K562 (cell line): ENCODE results near the gene EPHB3. TPM values are rescaled to one million over a fixed set of nuclear protein-coding genes. Genes with fewer than 3 reads are reported as not detected.

Experiments used
- ATAC-seq: fragments of 200-7000 bp; cut with Tn5 transposase; 3 replicates; pipeline ENCODE4 v1.9.1; 2020; ENCODE audit warnings: moderate library complexity
- BruUV-seq: library from RNA; stranded (reverse); fragments of 400-500 nt; replicated peaks from 2 replicates; lab custom pipeline; 2021; lab: Mats Ljungman, UMichigan
- CTCF ChIA-PET: fragments of 300-600 bp; formaldehyde crosslinking; extraction: SDS; loops from one replicate; lab custom pipeline; 2021; ENCODE audit warnings: low intra/inter-chr PET ratio; lab: Yijun Ruan, JAX
- POLR2A ChIA-PET: fragments of 300-600, 350-650 bp; sonication (Branson Sonifier 250); formaldehyde crosslinking; extraction: SDS; loops from one replicate; lab custom pipeline; 2021; ENCODE audit warnings: antibody characterized with exemption, inconsistent platforms; lab: Yijun Ruan, JAX
- DNase-seq, 4 experiments: peaks; one replicate each; pipeline versions ENCODE4 v3.0.0 to v3.0.0-alpha.2; 2011 to 2018; ENCODE audit warnings: low spot score in 3 of 4, mixed read lengths in 3 of 4; ENCODE audit errors: extremely low read depth in 1 of 4
- FAIRE-seq: peaks from 2 replicates; lab custom pipeline; 2011; peaks lifted over from hg19 to GRCh38; lab: Jason Lieb, UNC
- H2AFZ ChIP-seq: 2 replicates; pipeline ENCODE4 v1.6.0; 2011; ENCODE audit warnings: low read depth, low read length, control low read depth, inconsistent platforms
- H3K27ac ChIP-seq: fragments of 200-600 bp; 3 replicates; pipeline ENCODE4 v1.8.0; 2011; ENCODE audit warnings: low read depth, mild to moderate bottlenecking, control low read depth, inconsistent platforms, low read length, moderate library complexity, mixed read lengths; ENCODE audit errors: extremely low read depth
- H3K27me3 ChIP-seq, 2 experiments: fragments of 300-600 bp in 1 of 2; 2 replicates in 1 of 2; 3 replicates in 1 of 2; pipeline versions ENCODE4 v1.6.0 to v1.8.0; 2011; ENCODE audit warnings: inconsistent platforms in 2 of 2, low read length in 2 of 2, mild to moderate bottlenecking in 1 of 2, mixed read lengths in 1 of 2, moderate library complexity in 1 of 2; ENCODE audit not compliant: control insufficient read depth in 2 of 2, insufficient read depth in 2 of 2
- H3K36me3 ChIP-seq: fragments of 300-600 bp; 3 replicates; pipeline ENCODE4 v1.8.0; 2011; ENCODE audit warnings: mild to moderate bottlenecking, low read length, inconsistent platforms; ENCODE audit not compliant: control insufficient read depth, insufficient read depth
- H3K4me1 ChIP-seq, 2 experiments: fragments of 200-600 bp in 1 of 2; replicated peaks in 1 of 2; 2 replicates in 1 of 2; 3 replicates in 1 of 2; pipeline versions ENCODE4 v1.5.1 to v1.8.0; 2011; ENCODE audit warnings: inconsistent platforms in 2 of 2, low read length in 2 of 2, mild to moderate bottlenecking in 1 of 2, mixed read lengths in 1 of 2, moderate library complexity in 1 of 2; ENCODE audit not compliant: control insufficient read depth in 2 of 2, insufficient read depth in 2 of 2
- H3K4me2 ChIP-seq: 2 replicates; pipeline ENCODE4 v1.6.1; 2011; ENCODE audit warnings: low read length, control low read depth, inconsistent platforms, mixed read lengths; ENCODE audit not compliant: insufficient read depth
- H3K4me3 ChIP-seq: fragments of 200-600 bp; sonication (generic), shearing (Covaris generic); 2 replicates; pipeline ENCODE4 v1.5.1; 2016; ENCODE audit warnings: control low read depth, inconsistent platforms
- H3K79me2 ChIP-seq: fragments of 200-600 bp; 3 replicates; pipeline ENCODE4 v1.8.0; 2011; ENCODE audit warnings: low read length, inconsistent platforms; ENCODE audit not compliant: control insufficient read depth, insufficient read depth
- H3K9ac ChIP-seq, 2 experiments: 2 replicates each; pipeline versions ENCODE4 v1.6.0 to v1.6.1; 2011; ENCODE audit warnings: low read depth in 2 of 2, low read length in 2 of 2, control low read depth in 1 of 2, inconsistent platforms in 1 of 2, mild to moderate bottlenecking in 1 of 2, mixed read lengths in 1 of 2; ENCODE audit not compliant: insufficient read depth in 1 of 2
- H3K9me1 ChIP-seq: one replicate; pipeline ENCODE4 v1.6.0; 2011; ENCODE audit warnings: inconsistent platforms, mild to moderate bottlenecking, low read length, moderate library complexity; ENCODE audit not compliant: control insufficient read depth, insufficient read depth
- H3K9me3 ChIP-seq: replicated peaks from 2 replicates; pipeline ENCODE4 v1.5.1; 2011; ENCODE audit warnings: low read depth, low read length, inconsistent platforms; ENCODE audit not compliant: control insufficient read depth, insufficient read depth
- H4K20me1 ChIP-seq: replicated peaks from 2 replicates; pipeline ENCODE4 v1.6.1; 2011; ENCODE audit warnings: low read length, inconsistent platforms, mixed read lengths; ENCODE audit not compliant: control insufficient read depth, insufficient read depth
- EP300 ChIP-seq: IDR thresholded peaks from 2 replicates; pipeline ENCODE4 v1.6.1; 2012; ENCODE audit warnings: low read length, improper control_type of control experiment
- HEY1 ChIP-seq: fragments of 250-450 bp; sonication (Bioruptor Pico); IDR thresholded peaks from 2 replicates; pipeline ENCODE4 v1.5.0; 2020; ENCODE audit warnings: mild to moderate bottlenecking, moderate library complexity, borderline replicate concordance
- KDM2B ChIP-seq: fragments of 250-450 bp; sonication (Bioruptor Pico); IDR thresholded peaks from 2 replicates; pipeline ENCODE4 v1.8.0; 2021; ENCODE audit warnings: mild to moderate bottlenecking, moderate library complexity
- KLF13 ChIP-seq: fragments of 450-650 bp; IDR thresholded peaks from 2 replicates; pipeline ENCODE4 v1.6.1; 2016; ENCODE audit warnings: missing genetic modification characterization, low read depth, mild to moderate bottlenecking, missing compliant biosample characterization, moderate library complexity, borderline replicate concordance
- PTBP1 ChIP-seq: fragments of 200-400 bp; formaldehyde crosslinking; IDR thresholded peaks from 2 replicates; pipeline ENCODE4 v1.6.1; 2017; ENCODE audit warnings: low read depth, low read length
- RB1 ChIP-seq: fragments of 450-650 bp; IDR thresholded peaks from 2 replicates; pipeline ENCODE4 v1.6.1; 2017; ENCODE audit warnings: low read depth, mild to moderate bottlenecking
- RBFOX2 ChIP-seq: fragments of 200-400 bp; formaldehyde crosslinking; IDR thresholded peaks from 2 replicates; pipeline ENCODE4 v1.6.1; 2017; ENCODE audit warnings: low read depth, mild to moderate bottlenecking, low read length, moderate library complexity
- SIN3B ChIP-seq: fragments of 450-650 bp; IDR thresholded peaks from 2 replicates; pipeline ENCODE4 v1.6.1; 2017; ENCODE audit warnings: low read depth, mild to moderate bottlenecking, moderate library complexity
- TFAM ChIP-seq: fragments of 250-450 bp; sonication (Bioruptor Pico); conservative IDR thresholded peaks from 2 replicates; pipeline ENCODE4 v1.5.0; 2021; ENCODE audit warnings: mild to moderate bottlenecking, moderate library complexity
- ZNF282 ChIP-seq: sonication (generic); formaldehyde crosslinking; IDR thresholded peaks from 2 replicates; pipeline ENCODE4 v1.8.1; 2023; ENCODE audit warnings: missing genetic modification reagents
- ZNF445 ChIP-seq: fragments of 250-450 bp; sonication (Bioruptor Pico); IDR thresholded peaks from 2 replicates; pipeline ENCODE4 v1.4.0; 2020; ENCODE audit warnings: low read depth, mild to moderate bottlenecking, moderate library complexity
- WGBS: fragments of 100-300 bp; shearing (Covaris generic); methylation state at CpG from one replicate; pipeline ENCODE4 v1.1.6; 2016; ENCODE audit warnings: low coverage, mixed read lengths; ENCODE audit not compliant: insufficient coverage; ENCODE audit errors: missing lambda C conversion rate; 5-methylcytosine and 5-hydroxymethylcytosine counted together
- in situ Hi-C: fragments of 300-500 bp; cut with MboI; formaldehyde crosslinking; loops from 4 replicates; pipeline ENCODE4 v1.15.0; 2018; ENCODE audit warnings: inconsistent platforms, mixed read lengths
- intact Hi-C: fragments of 100-400 bp; cut with micrococcal nuclease; formaldehyde crosslinking; loops from 2 replicates; pipeline ENCODE4 v1.14.2; 2022
- polyA plus RNA-seq, 8 experiments: library from polyadenylated mRNA; depleted of rRNA in 4 of 8; stranded (reverse) in 5 of 8; unstranded in 3 of 8; fragments of >200 nt; fragmentation: Nextera tagmentation in 2 of 8; fragmentation: Illumina TruSeq in 1 of 8; extraction: Ambion mirVana in 2 of 8; extraction: Trizol in 1 of 8; gene quantifications; 2 replicates each; pipeline versions ENCODE4 v1.2.1 to v1.2.3, GENCODE V29; 2011 to 2014; ENCODE audit warnings: inconsistent platforms in 1 of 8, missing spikeins in 1 of 8
- total RNA-seq, 7 experiments: library from RNA; depleted of rRNA in 6 of 7; stranded (reverse); fragments of >200 nt in 6 of 7; fragmentation: Illumina TruSeq in 2 of 7; extraction: Trizol in 2 of 7; gene quantifications; 2 replicates each; pipeline versions ENCODE4 v1.2.1 to v1.2.3, GENCODE V29; 2011 to 2021; ENCODE audit warnings: low replicate concordance in 1 of 7

EPHB3 gene
- total and polyA plus RNA-seq, 9 of the 15 experiments (the other 6 are each of a cell fraction or from before 2014, with no cell fraction given): not detected

- H3K4me3 ChIP-seq: no peak overlapping the region
- no peak for FAIRE-seq
- no peaks in the 10 kb centered on the region; the same call in none of the 2 replicates for H4K20me1 ChIP-seq
- peaks cover 64 to 96% of the 10 kb centered on the region in 2 experiments for H3K27me3 ChIP-seq
- WGBS: 17% methylated on average over 14 of the region's 15 CpGs
- no peak for DNase-seq
- no peak for ATAC-seq
- H3K36me3 ChIP-seq: no peaks in the 10 kb centered on the region
- ChIA-PET POLR2A (interaction anchor here (0.6 to 1.4 kb wide), 3 partner anchors 18 to 224 kb away, joined by 3 to 5 read pairs (median 3); no protein-coding TSS in a partner anchor), CTCF (interaction anchor here (0.6 kb wide), 1 partner anchor 16 kb away, joined by 4 read pairs; the partner anchor contains the start of gene EPHB3)
- intact Hi-C loops (no loop called here), in situ Hi-C loops (no loop called here)
- H2AFZ ChIP-seq: no peak overlapping the region
- H3K9me1 ChIP-seq: peaks cover 3% of the 10 kb centered on the region
- no peaks in the 10 kb centered on the region for H3K9me3 ChIP-seq
- H3K9ac ChIP-seq: peak overlapping the region in 1 of 2 experiments; percentile 52; a peak in 2 of 4 replicates
- no peaks in the 10 kb centered on the region for H3K79me2 ChIP-seq
- TF ChIP-seq RB1: no peak
- no peak for TF ChIP-seq KDM2B (CRISPR knock-in tag)
- TF ChIP-seq EP300: no peak
- no peak for TF ChIP-seq RBFOX2
- TF ChIP-seq ZNF445 (CRISPR knock-in tag): no peak
- TF ChIP-seq TFAM (CRISPR knock-in tag): no peak
- TF ChIP-seq ZNF282 (CRISPR knock-in tag): no peak
- TF ChIP-seq PTBP1: no peak
- TF ChIP-seq KLF13 (tag): no peak
- TF ChIP-seq SIN3B: no peak
- no peak for TF ChIP-seq HEY1
- TF ChIP-seq, all 486 proteins: peak for 0
- no peak overlapping the region for H3K4me2 ChIP-seq
- BruUV-seq: no TSS peak
- no peaks in the 10 kb centered on the region; a peak in 2 of 5 replicates for H3K4me1 ChIP-seq
- no peak overlapping the region for H3K27ac ChIP-seq
These were observed 16.0 kb downstream of the EPHB3 start for GRCh38 chr3:184577546-184577945.
